GM23338 (cell line): ENCODE results near the gene TMEM135. TPM values are rescaled to one million over a fixed set of nuclear protein-coding genes. Genes with fewer than 3 reads are reported as not detected.

Experiments
- ATAC-seq: fragments of 200-7000 bp; cut with Tn5 transposase; 3 replicates; pipeline ENCODE4 v1.9.1; 2020
- DNase-seq: peaks from one replicate; pipeline ENCODE4 v3.0.0-alpha.2; 2015; ENCODE audit warnings: low spot score
- H2AFZ ChIP-seq: fragments of 200-600 bp; sonication (generic); 2 replicates; pipeline ENCODE4 v1.8.0; 2016; ENCODE audit warnings: antibody characterized with exemption, mild to moderate bottlenecking, moderate library complexity
- H3F3A ChIP-seq: fragments of 200-600 bp; sonication (generic); replicated peaks from 2 replicates; pipeline ENCODE4 v1.8.0; 2017; ENCODE audit warnings: antibody characterized with exemption, mixed run types, low read depth
- H3K27ac ChIP-seq: fragments of 200-600 bp; sonication (generic); 2 replicates; pipeline ENCODE4 v1.6.1; 2016; ENCODE audit warnings: low read depth
- H3K27me3 ChIP-seq: fragments of 200-600 bp; sonication (generic); 2 replicates; pipeline ENCODE4 v1.8.0; 2016; ENCODE audit warnings: mild to moderate bottlenecking, mixed run types, moderate library complexity; ENCODE audit not compliant: insufficient read depth
- H3K36me3 ChIP-seq: fragments of 200-600 bp; sonication (generic); 2 replicates; pipeline ENCODE4 v1.8.0; 2016; ENCODE audit warnings: mild to moderate bottlenecking; ENCODE audit not compliant: insufficient read depth
- H3K4me1 ChIP-seq: fragments of 200-600 bp; sonication (generic); 2 replicates; pipeline ENCODE4 v1.8.0; 2016; ENCODE audit warnings: mild to moderate bottlenecking, moderate library complexity; ENCODE audit not compliant: insufficient read depth
- H3K4me2 ChIP-seq: fragments of 200-600 bp; sonication (generic); 2 replicates; pipeline ENCODE4 v1.7.1; 2017; ENCODE audit warnings: mixed run types
- H3K4me3 ChIP-seq: fragments of 200-600 bp; sonication (generic); 2 replicates; pipeline ENCODE4 v1.6.1; 2016; ENCODE audit warnings: mixed run types
- H3K79me2 ChIP-seq: fragments of 200-600 bp; sonication (generic); replicated peaks from 2 replicates; pipeline ENCODE4 v1.8.0; 2017; ENCODE audit warnings: mild to moderate bottlenecking; ENCODE audit not compliant: insufficient read depth
- H3K9me2 ChIP-seq: fragments of 200-600 bp; sonication (generic); 2 replicates; pipeline ENCODE4 v1.8.0; 2017; ENCODE audit not compliant: insufficient read depth
- H4K20me1 ChIP-seq: fragments of 200-600 bp; sonication (generic); replicated peaks from 2 replicates; pipeline ENCODE4 v1.8.0; 2017; ENCODE audit warnings: mild to moderate bottlenecking; ENCODE audit not compliant: insufficient read depth
- H3K27ac Mint-ChIP-seq: 2 replicates; pipeline ENCODE4 v1.8.0; 2020; ENCODE audit warnings: inconsistent platforms, mild to moderate bottlenecking, moderate library complexity, mixed read lengths
- H3K27me3 Mint-ChIP-seq: 3 replicates; pipeline ENCODE4 v1.8.0; 2022; ENCODE audit warnings: low read depth, mild to moderate bottlenecking, moderate library complexity, mixed read lengths, inconsistent platforms; ENCODE audit not compliant: insufficient read depth, poor library complexity
- H3K36me3 Mint-ChIP-seq: 3 replicates; pipeline ENCODE4 v1.8.0; 2021; ENCODE audit warnings: low read depth, mild to moderate bottlenecking, inconsistent platforms, moderate library complexity, mixed read lengths
- H3K4me1 Mint-ChIP-seq: 3 replicates; pipeline ENCODE4 v1.8.0; 2020; ENCODE audit warnings: mild to moderate bottlenecking, inconsistent platforms, mixed read lengths
- H3K4me3 Mint-ChIP-seq: 3 replicates; pipeline ENCODE4 v1.8.0; 2021; ENCODE audit warnings: moderate library complexity, mild to moderate bottlenecking, inconsistent platforms, mixed read lengths
- H3K9me3 Mint-ChIP-seq: 3 replicates; pipeline ENCODE4 v1.8.0; 2020; ENCODE audit warnings: moderate library complexity, mild to moderate bottlenecking, inconsistent platforms, mixed read lengths
- CREB1 ChIP-seq: fragments of 250-450 bp; sonication (Bioruptor Pico); IDR thresholded peaks from 2 replicates; pipeline ENCODE4 v1.5.0; 2020; ENCODE audit warnings: low read depth, mild to moderate bottlenecking, moderate library complexity
- CTCF ChIP-seq, 2 experiments: fragments of 200-600 bp in 1 of 2; sonication (generic) in 1 of 2; conservative IDR thresholded peaks; 2 replicates each; pipeline versions ENCODE4 v1.5.1 to v1.6.1; 2016 to 2017; ENCODE audit warnings: antibody characterized with exemption in 2 of 2, low read depth in 2 of 2, mild to moderate bottlenecking in 2 of 2, moderate library complexity in 1 of 2
- EZH2phosphoT487 ChIP-seq: fragments of 200-600 bp; sonication (generic); IDR thresholded peaks from one replicate; pipeline ENCODE4 v1.8.1; 2018; ENCODE audit warnings: antibody characterized with exemption; ENCODE audit not compliant: unreplicated experiment
- JUNB ChIP-seq: IDR thresholded peaks from one replicate; pipeline ENCODE4 v1.6.1; 2016; ENCODE audit warnings: antibody characterized with exemption; ENCODE audit not compliant: unreplicated experiment
- NANOG ChIP-seq: IDR thresholded peaks from 2 replicates; pipeline ENCODE4 v1.6.1; 2016; ENCODE audit warnings: antibody characterized with exemption, borderline replicate concordance
- POLR2AphosphoS5 ChIP-seq: IDR thresholded peaks from 2 replicates; pipeline ENCODE4 v1.6.1; 2016; ENCODE audit warnings: antibody characterized with exemption, low read depth
- ZNF114 ChIP-seq: fragments of 250-450 bp; sonication (Bioruptor Pico); IDR thresholded peaks from 2 replicates; pipeline ENCODE4 v1.5.0; 2020; ENCODE audit warnings: mild to moderate bottlenecking, moderate library complexity
- ZNF331 ChIP-seq: fragments of 250-450 bp; sonication (Bioruptor Pico); IDR thresholded peaks from 2 replicates; pipeline ENCODE4 v1.5.0; 2020; ENCODE audit warnings: low read depth, mild to moderate bottlenecking, moderate library complexity
- ZNF462 ChIP-seq: fragments of 250-450 bp; sonication (Bioruptor Pico); IDR thresholded peaks from 2 replicates; pipeline ENCODE4 v1.5.0; 2020; ENCODE audit warnings: mild to moderate bottlenecking, moderate library complexity
- polyA plus RNA-seq: library from polyadenylated mRNA; unstranded; fragments of >200 nt; fragmentation: Nextera tagmentation; extraction: Ambion mirVana; gene quantifications from 2 replicates; pipeline ENCODE4 v1.2.1, GENCODE V29; 2016
- total RNA-seq: library from RNA; depleted of rRNA; stranded (reverse); fragments of >200 nt; shearing (Covaris generic); gene quantifications from 2 replicates; pipeline ENCODE4 v1.2.3, GENCODE V29; 2014
- TF ChIP-seq, protein P1 (sequence below): IDR thresholded peaks from one replicate; pipeline ENCODE4 v1.6.1; 2018; ENCODE audit warnings: antibody characterized with exemption; ENCODE audit not compliant: unreplicated experiment

TMEM135 gene
- total and polyA plus RNA-seq, 2 experiments from 2014 or later, result 23.4 to 49.9 TPM

- H3K9me2 ChIP-seq, result no peaks in the 10 kb centered on the region
- no peaks in the 10 kb centered on the region for H3K27me3 ChIP-seq
- ATAC-seq, result no peak
- H3K4me1 Mint-ChIP-seq, result peaks cover 4% of the 10 kb centered on the region; the same call in 2 of the 3 replicates
- no peaks in the 10 kb centered on the region for H4K20me1 ChIP-seq
- H3K4me2 ChIP-seq, result no peak overlapping the region
- no peak for DNase-seq
- H3K4me3 ChIP-seq, result no peak overlapping the region
- no peaks in the 10 kb centered on the region for H3K36me3 ChIP-seq
- peaks cover 5% of the 10 kb centered on the region for H3K27me3 Mint-ChIP-seq
- no peaks in the 10 kb centered on the region for H3K4me1 ChIP-seq
- no peak overlapping the region for H2AFZ ChIP-seq
- no peak for TF ChIP-seq NANOG
- no peak overlapping the region for H3K27ac Mint-ChIP-seq
- H3K4me3 Mint-ChIP-seq, result no peak overlapping the region
- no peaks in the 10 kb centered on the region for H3K79me2 ChIP-seq
- H3K36me3 Mint-ChIP-seq, result no peaks in the 10 kb centered on the region
- H3K9me3 Mint-ChIP-seq, result no peaks in the 10 kb centered on the region
- H3F3A ChIP-seq, result no peaks in the 10 kb centered on the region
- H3K27ac ChIP-seq, result no peak overlapping the region
Measured at GRCh38 chr11:87353771-87354345, 316.1 kb downstream of the TMEM135 start.

GRCh38 chr11:87355596-87355995, 317.9 kb downstream of the TMEM135 start:
- Histone ChIP-seq H3K79me2 (no peaks in the 10 kb centered on the region), H2AFZ (no peak overlapping the region), H3K27ac (no peak overlapping the region), H3K36me3 (no peaks in the 10 kb centered on the region), H3F3A (no peaks in the 10 kb centered on the region), H3K9me2 (no peaks in the 10 kb centered on the region), H3K27me3 (no peaks in the 10 kb centered on the region), H4K20me1 (no peaks in the 10 kb centered on the region), H3K4me1 (no peaks in the 10 kb centered on the region), H3K4me3 (no peak overlapping the region), H3K4me2 (no peak overlapping the region)
- no peak overlapping the region for H3K4me3 Mint-ChIP-seq
- no peaks in the 10 kb centered on the region for H3K36me3 Mint-ChIP-seq
- ATAC-seq (no peak), DNase-seq (no peak)
- H3K9me3 Mint-ChIP-seq, result no peaks in the 10 kb centered on the region
- peaks cover 15% of the 10 kb centered on the region for H3K27me3 Mint-ChIP-seq
- no peak overlapping the region for H3K27ac Mint-ChIP-seq
- peaks cover 11% of the 10 kb centered on the region; the same call in 2 of the 3 replicates for H3K4me1 Mint-ChIP-seq
- no peak for TF ChIP-seq ZNF331 (CRISPR knock-in tag)
- TF ChIP-seq ZNF462 (CRISPR knock-in tag), result no peak
- no peak for TF ChIP-seq CREB1 (CRISPR knock-in tag)
- no peak for TF ChIP-seq CTCF (conservative IDR thresholded peaks at IDR 0.05; ENCODE audit: low read depth in 2 of 2)
- TF ChIP-seq, protein P1, sequence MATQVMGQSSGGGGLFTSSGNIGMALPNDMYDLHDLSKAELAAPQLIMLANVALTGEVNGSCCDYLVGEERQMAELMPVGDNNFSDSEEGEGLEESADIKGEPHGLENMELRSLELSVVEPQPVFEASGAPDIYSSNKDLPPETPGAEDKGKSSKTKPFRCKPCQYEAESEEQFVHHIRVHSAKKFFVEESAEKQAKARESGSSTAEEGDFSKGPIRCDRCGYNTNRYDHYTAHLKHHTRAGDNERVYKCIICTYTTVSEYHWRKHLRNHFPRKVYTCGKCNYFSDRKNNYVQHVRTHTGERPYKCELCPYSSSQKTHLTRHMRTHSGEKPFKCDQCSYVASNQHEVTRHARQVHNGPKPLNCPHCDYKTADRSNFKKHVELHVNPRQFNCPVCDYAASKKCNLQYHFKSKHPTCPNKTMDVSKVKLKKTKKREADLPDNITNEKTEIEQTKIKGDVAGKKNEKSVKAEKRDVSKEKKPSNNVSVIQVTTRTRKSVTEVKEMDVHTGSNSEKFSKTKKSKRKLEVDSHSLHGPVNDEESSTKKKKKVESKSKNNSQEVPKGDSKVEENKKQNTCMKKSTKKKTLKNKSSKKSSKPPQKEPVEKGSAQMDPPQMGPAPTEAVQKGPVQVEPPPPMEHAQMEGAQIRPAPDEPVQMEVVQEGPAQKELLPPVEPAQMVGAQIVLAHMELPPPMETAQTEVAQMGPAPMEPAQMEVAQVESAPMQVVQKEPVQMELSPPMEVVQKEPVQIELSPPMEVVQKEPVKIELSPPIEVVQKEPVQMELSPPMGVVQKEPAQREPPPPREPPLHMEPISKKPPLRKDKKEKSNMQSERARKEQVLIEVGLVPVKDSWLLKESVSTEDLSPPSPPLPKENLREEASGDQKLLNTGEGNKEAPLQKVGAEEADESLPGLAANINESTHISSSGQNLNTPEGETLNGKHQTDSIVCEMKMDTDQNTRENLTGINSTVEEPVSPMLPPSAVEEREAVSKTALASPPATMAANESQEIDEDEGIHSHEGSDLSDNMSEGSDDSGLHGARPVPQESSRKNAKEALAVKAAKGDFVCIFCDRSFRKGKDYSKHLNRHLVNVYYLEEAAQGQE, result no peak
- TF ChIP-seq JUNB, result no peak
- TF ChIP-seq POLR2AphosphoS5, result no peak
- no peak for TF ChIP-seq ZNF114 (CRISPR knock-in tag)
- no peak for TF ChIP-seq EZH2phosphoT487
